K562 (cell line): ENCODE results near the gene THSD8. TPM values are rescaled to one million over a fixed set of nuclear protein-coding genes. Genes with fewer than 3 reads are reported as not detected.
A peak's percentile ranks its signal among the peaks of the same experiment; 100 is the strongest.

Experiments used
- BMI1 ChIP-seq: fragments of 150-350 bp; IDR thresholded peaks from 2 replicates; pipeline ENCODE4 v1.6.1; 2014; ENCODE audit warnings: low read length
- C11orf30 ChIP-seq: fragments of 450-650 bp; IDR thresholded peaks from 2 replicates; pipeline ENCODE4 v1.6.1; 2016; ENCODE audit warnings: low read depth, mild to moderate bottlenecking
- DMBX1 ChIP-seq: fragments of 250-450 bp; sonication (Bioruptor Pico); IDR thresholded peaks from 2 replicates; pipeline ENCODE4 v1.8.0; 2022; ENCODE audit warnings: inconsistent platforms, mild to moderate bottlenecking, moderate library complexity, borderline replicate concordance
- DPF2 ChIP-seq: fragments of 450-650 bp; IDR thresholded peaks from 2 replicates; pipeline ENCODE4 v1.6.1; 2016
- FOXA1 ChIP-seq: fragments of 450-650 bp; IDR thresholded peaks from 2 replicates; pipeline ENCODE4 v1.6.1; 2016; ENCODE audit warnings: mild to moderate bottlenecking, borderline replicate concordance
- GTF2A2 ChIP-seq: IDR thresholded peaks from 2 replicates; pipeline ENCODE4 v1.6.1; 2016; ENCODE audit warnings: mild to moderate bottlenecking, missing genetic modification characterization, missing compliant biosample characterization
- HDGF ChIP-seq: fragments of 450-650 bp; IDR thresholded peaks from 2 replicates; pipeline ENCODE4 v1.6.1; 2016
- KLF16 ChIP-seq: IDR thresholded peaks from 2 replicates; pipeline ENCODE4 v1.6.1; 2016; ENCODE audit warnings: antibody characterized with exemption
- MAFG ChIP-seq: fragments of 450-650 bp; conservative IDR thresholded peaks from 2 replicates; pipeline ENCODE4 v1.6.1; 2016; ENCODE audit warnings: missing genetic modification characterization, missing compliant biosample characterization
- MITF ChIP-seq: IDR thresholded peaks from 2 replicates; pipeline ENCODE4 v1.6.1; 2014; ENCODE audit warnings: antibody characterized with exemption
- PCBP1 ChIP-seq: fragments of 200-400 bp; formaldehyde crosslinking; IDR thresholded peaks from 2 replicates; pipeline ENCODE4 v1.6.1; 2018; ENCODE audit warnings: mild to moderate bottlenecking, low read depth, low read length; ENCODE audit not compliant: poor library complexity, severe bottlenecking
- RBM39 ChIP-seq: fragments of 200-400 bp; formaldehyde crosslinking; optimal IDR thresholded peaks from 2 replicates; pipeline ENCODE3; 2018; ENCODE audit warnings: low read depth, low read length
- REST ChIP-seq, 2 experiments: fragments of 450-650 bp; formaldehyde crosslinking in 1 of 2; IDR thresholded peaks; 2 replicates each; pipeline versions ENCODE4 v1.4.0 to v1.6.1; 2014 to 2020; ENCODE audit warnings: mild to moderate bottlenecking in 2 of 2, borderline replicate concordance in 1 of 2, low read depth in 1 of 2
- SRSF3 ChIP-seq: fragments of 200-400 bp; formaldehyde crosslinking; IDR thresholded peaks from 2 replicates; pipeline ENCODE4 v1.6.1; 2016; ENCODE audit warnings: mild to moderate bottlenecking, low read length, moderate library complexity; ENCODE audit not compliant: insufficient read depth
- TAF1 ChIP-seq: IDR thresholded peaks from 2 replicates; pipeline ENCODE4 v1.6.1; 2011; ENCODE audit warnings: mild to moderate bottlenecking, low read length, moderate library complexity; ENCODE audit not compliant: insufficient read depth, control insufficient read depth, severe bottlenecking; ENCODE audit errors: extremely low read depth
- TCF7 ChIP-seq: sonication (generic); IDR thresholded peaks from 2 replicates; pipeline ENCODE4 v1.6.1; 2016; ENCODE audit warnings: antibody characterized with exemption, borderline replicate concordance
- TRIM24 ChIP-seq, 2 experiments: fragments of 450-650 bp; IDR thresholded peaks; 2 replicates each; pipeline ENCODE4 v1.6.1; 2016
- U2AF2 ChIP-seq: fragments of 200-400 bp; formaldehyde crosslinking; optimal IDR thresholded peaks from 2 replicates; pipeline ENCODE3; 2017; ENCODE audit warnings: low read depth, mild to moderate bottlenecking, low read length
- ZNF197 ChIP-seq: fragments of 200-800 bp; sonication (Bioruptor generic); IDR thresholded peaks from 2 replicates; pipeline ENCODE4 v1.6.1; 2016; ENCODE audit warnings: low read depth, missing genetic modification characterization, missing compliant biosample characterization
- ZNF695 ChIP-seq: fragments of 450-650 bp; formaldehyde crosslinking; IDR thresholded peaks from 2 replicates; pipeline ENCODE4 v1.4.0; 2020; ENCODE audit warnings: mild to moderate bottlenecking, moderate library complexity
- polyA plus RNA-seq, 8 experiments: library from polyadenylated mRNA; depleted of rRNA in 4 of 8; stranded (reverse) in 5 of 8; unstranded in 3 of 8; fragments of >200 nt; fragmentation: Nextera tagmentation in 2 of 8; fragmentation: Illumina TruSeq in 1 of 8; extraction: Ambion mirVana in 2 of 8; extraction: Trizol in 1 of 8; gene quantifications; 2 replicates each; pipeline versions ENCODE4 v1.2.1 to v1.2.3, GENCODE V29; 2011 to 2014; ENCODE audit warnings: inconsistent platforms in 1 of 8, missing spikeins in 1 of 8
- total RNA-seq, 7 experiments: library from RNA; depleted of rRNA in 6 of 7; stranded (reverse); fragments of >200 nt in 6 of 7; fragmentation: Illumina TruSeq in 2 of 7; extraction: Trizol in 2 of 7; gene quantifications; 2 replicates each; pipeline versions ENCODE4 v1.2.1 to v1.2.3, GENCODE V29; 2011 to 2021; ENCODE audit warnings: low replicate concordance in 1 of 7

THSD8 gene
- total and polyA plus RNA-seq, 9 of the 15 experiments (the other 6 are each of a cell fraction or from before 2014, with no cell fraction given): 8.4 to 42.4 (median 19.9) TPM; not detected in 2

- no peak for TF ChIP-seq C11orf30
- TF ChIP-seq MITF: no peak
- peak; percentile 45 for TF ChIP-seq PCBP1
- TF ChIP-seq REST (IDR thresholded peaks at IDR 0.05; ENCODE audit: borderline replicate concordance): peak; percentile 38
- no peak for TF ChIP-seq REST (CRISPR knock-in tag; IDR thresholded peaks at IDR 0.05; ENCODE audit: low read depth)
- TF ChIP-seq GTF2A2 (tag): no peak
- no peak for TF ChIP-seq SRSF3
- 0 out of 2 replicates have a peak, but pooled peaks have one; percentile 29 for TF ChIP-seq DPF2
- TF ChIP-seq TCF7: no peak
- no peak for TF ChIP-seq KLF16
- TF ChIP-seq TRIM24 (IDR thresholded peaks at IDR 0.05): peak in 1 of 2 experiments; percentile 85; a peak in 2 of 4 replicates
- no peak for TF ChIP-seq ZNF695 (CRISPR knock-in tag)
- TF ChIP-seq FOXA1: no peak
- TF ChIP-seq HDGF: no peak
- TF ChIP-seq BMI1: no peak
- TF ChIP-seq DMBX1 (CRISPR knock-in tag): no peak
- no peak for TF ChIP-seq U2AF2
- no peak for TF ChIP-seq TAF1
- TF ChIP-seq MAFG (tag): no peak
- TF ChIP-seq RBM39: no peak
- no peak for TF ChIP-seq ZNF197
Measured at GRCh38 chr19:12825254-12826131, 23.6 kb downstream of the THSD8 start (continued).
